KOPT-K1 (cell line): ENCODE data around the gene STARD13.

ENCODE experiments used
- H3K27ac ChIP-seq: fragments of 200-600 bp; sonication (generic); 2 replicates; pipeline ENCODE4 v1.5.1; 2016; ENCODE audit warnings: antibody characterized with exemption, mild to moderate bottlenecking, low read depth, low read length; ENCODE audit not compliant: poor library complexity, severe bottlenecking
- H3K36me3 ChIP-seq: fragments of 200-600 bp; sonication (generic); 2 replicates; pipeline ENCODE4 v1.5.1; 2017; ENCODE audit warnings: antibody characterized with exemption, mild to moderate bottlenecking, low read length, moderate library complexity; ENCODE audit not compliant: insufficient read depth
- H3K9me3 ChIP-seq: fragments of 200-600 bp; sonication (generic); 2 replicates; pipeline ENCODE4 v1.5.1; 2017; ENCODE audit warnings: antibody characterized with exemption, low read length, mild to moderate bottlenecking; ENCODE audit not compliant: insufficient read depth, poor library complexity, severe bottlenecking

Gene STARD13

GRCh38 chr13:33197541-33197971 is 88.0 kb downstream of the STARD13 start:
- Histone ChIP-seq H3K9me3 (no peaks in the 10 kb centered on the region), H3K36me3 (no peaks in the 10 kb centered on the region), H3K27ac (no peak overlapping the region)

- Histone ChIP-seq H3K27ac (no peak overlapping the region), H3K36me3 (no peaks in the 10 kb centered on the region), H3K9me3 (no peaks in the 10 kb centered on the region)
Observed at GRCh38 chr13:33196767-33197166, 88.8 kb downstream of the STARD13 start.

- Histone ChIP-seq H3K9me3 (no peaks in the 10 kb centered on the region), H3K36me3 (no peaks in the 10 kb centered on the region), H3K27ac (no peak overlapping the region)
Observed at GRCh38 chr13:33195693-33196464, 89.7 kb downstream of the STARD13 start.

GRCh38 chr13:33194820-33195692 is 90.5 kb downstream of the STARD13 start:
- H3K9me3 ChIP-seq: no peaks in the 10 kb centered on the region
- no peak overlapping the region for H3K27ac ChIP-seq
- H3K36me3 ChIP-seq: no peaks in the 10 kb centered on the region

GRCh38 chr13:33193428-33193974 is 92.1 kb downstream of the STARD13 start:
- H3K36me3 ChIP-seq: no peaks in the 10 kb centered on the region
- no peaks in the 10 kb centered on the region for H3K9me3 ChIP-seq
- H3K27ac ChIP-seq: no peak overlapping the region

- H3K27ac ChIP-seq: no peak overlapping the region
- no peaks in the 10 kb centered on the region for H3K36me3 ChIP-seq
- no peaks in the 10 kb centered on the region for H3K9me3 ChIP-seq
Observed at GRCh38 chr13:33191425-33192210, 93.9 kb downstream of the STARD13 start.

- no peak overlapping the region for H3K27ac ChIP-seq
- H3K9me3 ChIP-seq: no peaks in the 10 kb centered on the region
- H3K36me3 ChIP-seq: no peaks in the 10 kb centered on the region
Observed at GRCh38 chr13:33189470-33189869, 96.1 kb downstream of the STARD13 start.

- Histone ChIP-seq H3K27ac (no peak overlapping the region), H3K9me3 (no peaks in the 10 kb centered on the region), H3K36me3 (no peaks in the 10 kb centered on the region)
Observed at GRCh38 chr13:33188093-33188882, 97.3 kb downstream of the STARD13 start.

GRCh38 chr13:33186861-33187291 is 98.7 kb downstream of the STARD13 start:
- Histone ChIP-seq H3K27ac (no peak overlapping the region), H3K36me3 (no peaks in the 10 kb centered on the region), H3K9me3 (no peaks in the 10 kb centered on the region)

GRCh38 chr13:33185853-33186252 is 99.7 kb downstream of the STARD13 start:
- Histone ChIP-seq H3K27ac (no peak overlapping the region), H3K36me3 (no peaks in the 10 kb centered on the region), H3K9me3 (no peaks in the 10 kb centered on the region)

- Histone ChIP-seq H3K36me3 (no peaks in the 10 kb centered on the region), H3K27ac (no peak overlapping the region), H3K9me3 (no peaks in the 10 kb centered on the region)
Observed at GRCh38 chr13:33184530-33184929, 101.0 kb downstream of the STARD13 start.

- H3K9me3 ChIP-seq: no peaks in the 10 kb centered on the region
- H3K36me3 ChIP-seq: no peaks in the 10 kb centered on the region
- no peak overlapping the region for H3K27ac ChIP-seq
Observed at GRCh38 chr13:33184112-33184490, 101.5 kb downstream of the STARD13 start.

GRCh38 chr13:33183431-33184111 is 102.0 kb downstream of the STARD13 start:
- no peaks in the 10 kb centered on the region for H3K9me3 ChIP-seq
- no peak overlapping the region for H3K27ac ChIP-seq
- H3K36me3 ChIP-seq: no peaks in the 10 kb centered on the region

- Histone ChIP-seq H3K27ac (no peak overlapping the region), H3K36me3 (no peaks in the 10 kb centered on the region), H3K9me3 (no peaks in the 10 kb centered on the region)
Observed at GRCh38 chr13:33182729-33183128, 102.8 kb downstream of the STARD13 start.
